K562 (cell line): ENCODE data around the gene MED22. TPM values are rescaled to one million over a fixed set of nuclear protein-coding genes. Genes with fewer than 3 reads are reported as not detected.

ENCODE experiments used
- BMI1 ChIP-seq: fragments of 150-350 bp; IDR thresholded peaks from 2 replicates; pipeline ENCODE4 v1.6.1; 2014; ENCODE audit warnings: low read length
- CREB1 ChIP-seq, 2 experiments: sonication (generic) in 1 of 2; formaldehyde crosslinking in 1 of 2; IDR thresholded peaks; 2 replicates each; pipeline versions ENCODE4 v1.6.1 to v1.8.0; 2012 to 2022; ENCODE audit warnings: inconsistent platforms in 1 of 2, mild to moderate bottlenecking in 1 of 2, missing genetic modification reagents in 1 of 2, moderate library complexity in 1 of 2
- HCFC1 ChIP-seq: IDR thresholded peaks from 2 replicates; pipeline ENCODE4 v1.6.1; 2012; ENCODE audit warnings: low read depth, low read length, improper control_type of control experiment
- LCOR ChIP-seq: sonication (generic); formaldehyde crosslinking; IDR thresholded peaks from 2 replicates; pipeline ENCODE4 v1.8.0; 2022; ENCODE audit warnings: mild to moderate bottlenecking, missing genetic modification reagents
- MAZ ChIP-seq, 2 experiments: fragments of 450-650 bp in 1 of 2; sonication (generic) in 1 of 2; formaldehyde crosslinking; IDR thresholded peaks in 1 of 2; conservative IDR thresholded peaks in 1 of 2; 2 replicates each; pipeline versions ENCODE4 v1.4.0 to v1.5.0; 2020; ENCODE audit warnings: mild to moderate bottlenecking in 1 of 2, missing genetic modification reagents in 1 of 2
- MCM3 ChIP-seq: fragments of 450-650 bp; IDR thresholded peaks from 2 replicates; pipeline ENCODE4 v1.6.1; 2016
- NFE2 ChIP-seq: IDR thresholded peaks from 2 replicates; pipeline ENCODE4 v1.6.1; 2014; ENCODE audit warnings: antibody characterized with exemption, low read depth
- PCBP1 ChIP-seq: fragments of 200-400 bp; formaldehyde crosslinking; IDR thresholded peaks from 2 replicates; pipeline ENCODE4 v1.6.1; 2018; ENCODE audit warnings: mild to moderate bottlenecking, low read depth, low read length; ENCODE audit not compliant: poor library complexity, severe bottlenecking
- RBM17 ChIP-seq: fragments of 200-400 bp; formaldehyde crosslinking; IDR thresholded peaks from 2 replicates; pipeline ENCODE4 v1.6.1; 2017; ENCODE audit warnings: low read depth, mild to moderate bottlenecking, low read length, borderline replicate concordance
- RERE ChIP-seq: sonication (generic); formaldehyde crosslinking; IDR thresholded peaks from 2 replicates; pipeline ENCODE4 v1.8.0; 2023; ENCODE audit warnings: missing genetic modification reagents, mild to moderate bottlenecking, borderline replicate concordance
- STAG1 ChIP-seq: sonication (generic); formaldehyde crosslinking; IDR thresholded peaks from 2 replicates; pipeline ENCODE4 v1.5.0; 2020; ENCODE audit warnings: missing genetic modification reagents, borderline replicate concordance
- TARDBP ChIP-seq: fragments of 450-650 bp; IDR thresholded peaks from 2 replicates; pipeline ENCODE4 v1.6.1; 2016
- TCF7L2 ChIP-seq: fragments of 150-350 bp; IDR thresholded peaks from 2 replicates; pipeline ENCODE4 v1.6.1; 2016; ENCODE audit warnings: low read depth, mild to moderate bottlenecking, low read length, moderate library complexity
- TEAD2 ChIP-seq: fragments of 450-650 bp; IDR thresholded peaks from 2 replicates; pipeline ENCODE4 v1.6.1; 2016; ENCODE audit warnings: missing genetic modification characterization, control low read depth, missing compliant biosample characterization
- THRB ChIP-seq: fragments of 450-650 bp; formaldehyde crosslinking; conservative IDR thresholded peaks from 2 replicates; pipeline ENCODE4 v1.4.0; 2022; ENCODE audit warnings: mild to moderate bottlenecking, missing genetic modification characterization
- TSC22D4 ChIP-seq: fragments of 450-650 bp; IDR thresholded peaks from 2 replicates; pipeline ENCODE4 v1.6.1; 2016; ENCODE audit warnings: missing genetic modification characterization, missing biosample characterization, control low read depth
- ZBTB1 ChIP-seq: sonication (generic); formaldehyde crosslinking; IDR thresholded peaks from 2 replicates; pipeline ENCODE4 v1.8.1; 2023; ENCODE audit warnings: missing genetic modification reagents, low read depth, mild to moderate bottlenecking, borderline replicate concordance
- ZBTB26 ChIP-seq: fragments of 450-650 bp; formaldehyde crosslinking; IDR thresholded peaks from 2 replicates; pipeline ENCODE4 v1.4.0; 2022; ENCODE audit warnings: missing genetic modification characterization
- ZNF57 ChIP-seq: fragments of 450-650 bp; formaldehyde crosslinking; IDR thresholded peaks from 2 replicates; pipeline ENCODE4 v1.4.0; 2020; ENCODE audit warnings: mild to moderate bottlenecking, moderate library complexity
- polyA plus RNA-seq, 8 experiments: library from polyadenylated mRNA; depleted of rRNA in 4 of 8; stranded (reverse) in 5 of 8; unstranded in 3 of 8; fragments of >200 nt; fragmentation: Nextera tagmentation in 2 of 8; fragmentation: Illumina TruSeq in 1 of 8; extraction: Ambion mirVana in 2 of 8; extraction: Trizol in 1 of 8; gene quantifications; 2 replicates each; pipeline versions ENCODE4 v1.2.1 to v1.2.3, GENCODE V29; 2011 to 2014; ENCODE audit warnings: inconsistent platforms in 1 of 8, missing spikeins in 1 of 8
- total RNA-seq, 7 experiments: library from RNA; depleted of rRNA in 6 of 7; stranded (reverse); fragments of >200 nt in 6 of 7; fragmentation: Illumina TruSeq in 2 of 7; extraction: Trizol in 2 of 7; gene quantifications; 2 replicates each; pipeline versions ENCODE4 v1.2.1 to v1.2.3, GENCODE V29; 2011 to 2021; ENCODE audit warnings: low replicate concordance in 1 of 7

The MED22 gene
- total and polyA plus RNA-seq, 9 of the 15 experiments (the other 6 are each of a cell fraction or from before 2014, with no cell fraction given), result 0.73 to 35.6 (median 22.3) TPM

GRCh38 chr9:133356391-133357091 lies 8.6 kb upstream of the MED22 start, which contains the start of the genes SURF1 and SURF2 (continued):
- TF ChIP-seq TARDBP, result no peak
- TF ChIP-seq ZBTB26 (CRISPR knock-in tag), result no peak
- no peak; a peak in 1 of 4 replicates for TF ChIP-seq MAZ (CRISPR knock-in tag; conservative IDR thresholded peaks at IDR 0.05 in 1 of 2, IDR thresholded peaks at IDR 0.05 in 1 of 2)
- TF ChIP-seq CREB1 (IDR thresholded peaks at IDR 0.05), result peak; percentile 77
- TF ChIP-seq CREB1 (CRISPR knock-in tag; IDR thresholded peaks at IDR 0.05), result peak; percentile 76
- TF ChIP-seq ZBTB1, result peak; percentile 54; the same call in 1 of the 2 replicates
- TF ChIP-seq TSC22D4 (tag), result no peak
- TF ChIP-seq TEAD2 (tag), result no peak
- no peak for TF ChIP-seq THRB (CRISPR knock-in tag)
- no peak for TF ChIP-seq MCM3
- no peak for TF ChIP-seq TCF7L2
- no peak for TF ChIP-seq BMI1
- peak; percentile 74 for TF ChIP-seq LCOR (CRISPR knock-in tag)
- 0 out of 2 replicates have a peak, but pooled peaks have one; percentile 37 for TF ChIP-seq RERE (CRISPR knock-in tag)
- TF ChIP-seq RBM17, result no peak
- TF ChIP-seq ZNF57, result no peak
- no peak for TF ChIP-seq NFE2
- peak; percentile 31; the same call in 1 of the 2 replicates for TF ChIP-seq STAG1 (CRISPR knock-in tag)
- peak; percentile 98 for TF ChIP-seq PCBP1
- peak; percentile 72 for TF ChIP-seq HCFC1
